Transverse colon (tissue), 4 donors: Measurements from ENCODE around the gene SRM.

Source experiments
- EP300 ChIP-seq: sonication (generic); formaldehyde crosslinking; IDR thresholded peaks from one replicate; pipeline ENCODE4 v1.6.1; 2017; ENCODE audit warnings: antibody characterized with exemption, low read depth
- POLR2A ChIP-seq: fragments of 450-650 bp; IDR thresholded peaks from one replicate; pipeline ENCODE4 v1.6.1; 2016; ENCODE audit warnings: antibody characterized with exemption, mild to moderate bottlenecking, moderate library complexity
- POLR2AphosphoS5 ChIP-seq, 3 donors: sonication (generic); formaldehyde crosslinking; IDR thresholded peaks; one replicate each; pipeline ENCODE4 v1.6.1; 2016; ENCODE audit warnings: antibody characterized with exemption in 3 of 3
- TF ChIP-seq, protein P1 (sequence below), 5 experiments: fragments of 200-600 bp in 3 of 5; fragments of 450-650 bp in 2 of 5; sonication (generic) in 3 of 5; IDR thresholded peaks; 1 replicate in 2 of 5; 2 replicates in 3 of 5; pipeline ENCODE4 v1.5.1; 2016 to 2017; ENCODE audit warnings: antibody characterized with exemption in 5 of 5, inconsistent platforms in 3 of 5, mild to moderate bottlenecking in 2 of 5, moderate library complexity in 1 of 5

DNA sequence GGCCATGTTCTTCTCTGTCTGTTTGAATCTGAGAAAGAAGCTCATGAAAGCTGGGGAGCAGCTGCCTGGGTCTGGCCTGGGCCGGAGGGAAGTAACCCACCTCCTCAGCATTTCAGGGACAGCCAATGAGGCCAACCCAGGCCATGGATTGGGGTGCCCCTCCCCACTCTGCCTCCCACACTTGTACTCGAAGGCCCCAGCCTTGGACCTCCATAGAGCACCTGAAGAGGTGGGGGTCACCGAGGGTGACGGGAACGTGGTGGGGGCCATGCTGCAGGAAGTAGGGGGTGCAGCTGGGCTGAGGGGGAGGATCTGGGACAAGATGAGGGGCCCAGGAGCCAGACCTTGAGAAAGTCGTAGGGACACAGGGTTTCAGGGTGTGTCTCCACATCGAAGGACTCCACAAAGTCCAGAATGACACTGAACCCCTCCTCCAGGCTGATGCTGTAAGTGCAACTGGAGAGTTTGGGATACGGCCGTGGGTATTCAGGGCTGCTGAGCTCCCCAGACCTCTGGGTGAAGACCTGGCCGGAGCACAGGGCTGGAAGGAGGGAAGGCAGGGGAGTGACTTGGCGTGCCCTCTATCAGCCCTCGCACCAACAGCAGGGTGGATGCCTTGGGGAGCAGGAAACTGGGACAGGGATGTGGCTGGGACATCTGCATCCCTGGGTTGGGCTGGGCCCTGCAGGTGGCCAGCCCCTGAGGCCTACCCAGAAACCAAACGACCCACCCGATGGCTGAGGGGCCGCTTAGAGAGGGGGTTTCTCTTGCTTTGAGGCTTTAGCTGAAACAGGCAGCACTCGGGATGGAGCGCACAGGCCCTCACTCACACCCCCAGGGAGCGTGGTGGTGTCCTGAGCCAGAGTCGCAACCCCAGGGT lies 16.6 kb downstream of the SRM start:
- TF ChIP-seq, protein P1, sequence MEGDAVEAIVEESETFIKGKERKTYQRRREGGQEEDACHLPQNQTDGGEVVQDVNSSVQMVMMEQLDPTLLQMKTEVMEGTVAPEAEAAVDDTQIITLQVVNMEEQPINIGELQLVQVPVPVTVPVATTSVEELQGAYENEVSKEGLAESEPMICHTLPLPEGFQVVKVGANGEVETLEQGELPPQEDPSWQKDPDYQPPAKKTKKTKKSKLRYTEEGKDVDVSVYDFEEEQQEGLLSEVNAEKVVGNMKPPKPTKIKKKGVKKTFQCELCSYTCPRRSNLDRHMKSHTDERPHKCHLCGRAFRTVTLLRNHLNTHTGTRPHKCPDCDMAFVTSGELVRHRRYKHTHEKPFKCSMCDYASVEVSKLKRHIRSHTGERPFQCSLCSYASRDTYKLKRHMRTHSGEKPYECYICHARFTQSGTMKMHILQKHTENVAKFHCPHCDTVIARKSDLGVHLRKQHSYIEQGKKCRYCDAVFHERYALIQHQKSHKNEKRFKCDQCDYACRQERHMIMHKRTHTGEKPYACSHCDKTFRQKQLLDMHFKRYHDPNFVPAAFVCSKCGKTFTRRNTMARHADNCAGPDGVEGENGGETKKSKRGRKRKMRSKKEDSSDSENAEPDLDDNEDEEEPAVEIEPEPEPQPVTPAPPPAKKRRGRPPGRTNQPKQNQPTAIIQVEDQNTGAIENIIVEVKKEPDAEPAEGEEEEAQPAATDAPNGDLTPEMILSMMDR (IDR thresholded peaks at IDR 0.05): no peak
- TF ChIP-seq POLR2AphosphoS5 (IDR thresholded peaks at IDR 0.05) (no peak), POLR2A (no peak), EP300 (no peak)
